ENCODE results near the gene CFAP68.
"Not testable (repeated sequence)": the region's sequence is repeated elsewhere in the genome, so short reads cannot be mapped to it uniquely, and the experiment has no call there.

Gene CFAP68

GRCh38 chr11:111870886-111871692 lies 8.3 kb upstream of the CFAP68 start, which contains the start of gene ALG9:
TSS of gene ALG9 (minus strand) at chr11:111871581. CDS start at chr11:111871482, 99 bp downstream.
- peak; percentile 86 for DNase-seq

- DNase-seq = no peak
Observed at GRCh38 chr11:111871693-111872161, 7.6 kb upstream of the CFAP68 start.

GRCh38 chr11:111878385-111878848 lies 924 bp upstream of the CFAP68 start:
- no peak for DNase-seq

- no peak for DNase-seq
Observed at GRCh38 chr11:111879637-111879960, 258 bp downstream of the CFAP68 start.

GRCh38 chr11:111882202-111882601 lies 2.9 kb downstream of the CFAP68 start:
- DNase-seq = no peak

- not testable (repeated sequence) for DNase-seq
Observed at GRCh38 chr11:111885053-111885452, 5.7 kb downstream of the CFAP68 start.

GRCh38 chr11:111886032-111886431 lies 6.7 kb downstream of the CFAP68 start:
- no peak for DNase-seq

- DNase-seq = no peak
Observed at GRCh38 chr11:111886844-111887243, 7.5 kb downstream of the CFAP68 start.

GRCh38 chr11:111905411-111905810 lies 26.1 kb downstream of the CFAP68 start:
- no peak for DNase-seq

GRCh38 chr11:111906680-111907079 lies 27.3 kb downstream of the CFAP68 start:
- DNase-seq = no peak

- no peak for DNase-seq
Observed at GRCh38 chr11:111908639-111909305, 29.4 kb downstream of the CFAP68 start.

GRCh38 chr11:111909378-111909777 lies 30.0 kb downstream of the CFAP68 start:
- no peak for DNase-seq

GRCh38 chr11:111910676-111911562 lies 31.6 kb downstream of the CFAP68 start:
- no peak for DNase-seq

- no peak for DNase-seq
Observed at GRCh38 chr11:111911563-111912401, 32.4 kb downstream of the CFAP68 start, which contains the start of gene CRYAB. TSS of gene CRYAB (minus strand) at chr11:111911770. CDS start at chr11:111911724, 46 bp downstream.

GRCh38 chr11:111912535-111912934 lies 33.2 kb downstream of the CFAP68 start, which contains the start of gene HSPB2:
TSS of gene HSPB2 (plus strand) at chr11:111912734. CDS start at chr11:111912830, 96 bp downstream.
- DNase-seq = no peak

- no peak for DNase-seq
Observed at GRCh38 chr11:111913031-111913861, 33.9 kb downstream of the CFAP68 start.

GRCh38 chr11:111913997-111914396 lies 34.7 kb downstream of the CFAP68 start:
- no peak for DNase-seq

- DNase-seq = no peak
Observed at GRCh38 chr11:111916768-111917167, 37.4 kb downstream of the CFAP68 start.

GRCh38 chr11:111917312-111917711 lies 38.0 kb downstream of the CFAP68 start:
- no peak for DNase-seq

GRCh38 chr11:111917788-111918187 lies 38.4 kb downstream of the CFAP68 start:
- DNase-seq = no peak

Data from activated CD4-positive, alpha-beta T cell treated with anti-CD3 and anti-CD28 coated beads, Interleukin-10, Interleukin-2, amounts not matched to agents 100 ng/mL and 50 ng/mL, durations not matched to agents 16 hours and 8 hours (primary cell).